Lower leg skin (tissue), 4 donors: ENCODE data around the gene CCL26. TPM values are rescaled to one million over a fixed set of nuclear protein-coding genes. Genes with fewer than 3 reads are reported as not detected.

Experiments used
- DNase-seq, 2 donors: peaks; one replicate each; pipeline ENCODE4 v3.0.0-alpha.2; 2019; ENCODE audit warnings: low spot score in 2 of 2
- H3K4me3 ChIP-seq: fragments of 200-600 bp; sonication (generic); 2 replicates; pipeline ENCODE4 v1.5.1; 2017; ENCODE audit warnings: mild to moderate bottlenecking, low read depth; ENCODE audit not compliant: poor library complexity, severe bottlenecking
- CTCF ChIP-seq, 3 donors: fragments of 450-650 bp; IDR thresholded peaks; one replicate each; pipeline ENCODE4 v1.5.1; 2016; ENCODE audit warnings: antibody characterized with exemption in 3 of 3, mild to moderate bottlenecking in 3 of 3, moderate library complexity in 2 of 3
- POLR2A ChIP-seq, 2 donors: fragments of 450-650 bp; IDR thresholded peaks; one replicate each; pipeline ENCODE4 v1.6.1; 2016 to 2017; ENCODE audit warnings: antibody characterized with exemption in 2 of 2, mild to moderate bottlenecking in 1 of 2, moderate library complexity in 1 of 2
- WGBS, 2 donors: methylation state at CpG; one replicate each; pipeline ENCODE4 v1.1.5; 2018; 5-methylcytosine and 5-hydroxymethylcytosine counted together
- intact Hi-C: fragments of 100-400 bp; cut with DNase I; formaldehyde crosslinking; loops from one replicate; pipeline ENCODE4 v1.15.0; 2023; ENCODE audit warnings: low total_unique reads
- total RNA-seq, 4 donors: library from RNA; depleted of rRNA; stranded (reverse); fragments of >200 nt; gene quantifications; one replicate each; pipeline ENCODE4 v1.1.0, GENCODE V29; 2016

CCL26 gene
- total RNA-seq: 1 to 10 TPM in 2 of 4 donors, under 1 TPM in 1, not detected in 1; 0.79 to 2.0 (median 1.9) TPM

GRCh38 chr7:75772081-75773077 is at the start of gene CCL26:
Gene CCL26 (minus strand): TSS chr7:75772211. CDS start chr7:75772176, 35 bp downstream.
- no peak within 1 kb of the TSS for H3K4me3 ChIP-seq
- intact Hi-C loops: no loop called here
- no peak for TF ChIP-seq POLR2A (IDR thresholded peaks at IDR 0.05)
- no peak for TF ChIP-seq CTCF (IDR thresholded peaks at IDR 0.05)
- peak in 1 of 2 donors; percentile 49 for DNase-seq
- 52 to 55% methylated on average over 9 of the region's 9 CpGs for WGBS, 2 donors

GRCh38 chr7:75820688-75821087 is 48.7 kb upstream of the CCL26 start:
- no peak for DNase-seq
- intact Hi-C loops: no loop called here
- no peak overlapping the region for H3K4me3 ChIP-seq
- WGBS, 2 donors: 85 to 86% methylated on average over 1 of the region's 1 CpG
- TF ChIP-seq POLR2A (IDR thresholded peaks at IDR 0.05): no peak
- TF ChIP-seq CTCF (IDR thresholded peaks at IDR 0.05): no peak

- no peak for TF ChIP-seq CTCF (IDR thresholded peaks at IDR 0.05)
- no peak for TF ChIP-seq POLR2A (IDR thresholded peaks at IDR 0.05)
- peak in 1 of 2 donors; percentile 42 for DNase-seq
- H3K4me3 ChIP-seq: no peak overlapping the region
- 70 to 74% methylated on average over 2 of the region's 2 CpGs for WGBS, 2 donors
- intact Hi-C loops: no loop called here
Measured at GRCh38 chr7:75819711-75820110, 47.7 kb upstream of the CCL26 start.

- no peak overlapping the region for H3K4me3 ChIP-seq
- 82 to 88% methylated on average over 5 of the region's 5 CpGs for WGBS, 2 donors
- no peak for DNase-seq
- intact Hi-C loops: no loop called here
- TF ChIP-seq CTCF (IDR thresholded peaks at IDR 0.05): no peak
- TF ChIP-seq POLR2A (IDR thresholded peaks at IDR 0.05): no peak
Measured at GRCh38 chr7:75818472-75818871, 46.5 kb upstream of the CCL26 start.

- TF ChIP-seq CTCF (IDR thresholded peaks at IDR 0.05) (no peak), POLR2A (IDR thresholded peaks at IDR 0.05) (no peak)
- WGBS, 2 donors: 76 to 85% methylated on average over 6 of the region's 6 CpGs
- intact Hi-C loops: no loop called here
- H3K4me3 ChIP-seq: no peak overlapping the region
- no peak for DNase-seq
Measured at GRCh38 chr7:75817116-75817515, 45.1 kb upstream of the CCL26 start.
